Astrocyte of the cerebellum (primary cell): ENCODE data around the gene RNF123.
A peak's percentile ranks its signal among the peaks of the same experiment; 100 is the strongest.

ENCODE experiments used
- DNase-seq: peaks from one replicate; pipeline ENCODE4 v3.0.0-alpha.2; 2011; ENCODE audit warnings: low read depth
- H3K4me3 ChIP-seq: 2 replicates; pipeline ENCODE4 v1.5.1; 2011; ENCODE audit warnings: mild to moderate bottlenecking, low read depth, low read length, moderate library complexity
- in situ Hi-C: cut with HindIII; loops from 2 replicates; pipeline ENCODE4 v1.10.0; 2017; ENCODE audit warnings: low sequenced_read_pairs
- TF ChIP-seq, protein P1 (sequence below): IDR thresholded peaks from 2 replicates; pipeline ENCODE4 v1.5.1; 2012; ENCODE audit warnings: low read length, low read depth, moderate library complexity, mild to moderate bottlenecking; ENCODE audit errors: missing control alignments

The RNF123 gene

GRCh38 chr3:49717211-49717958 lies 28.0 kb downstream of the RNF123 start:
- TF ChIP-seq, protein P1, sequence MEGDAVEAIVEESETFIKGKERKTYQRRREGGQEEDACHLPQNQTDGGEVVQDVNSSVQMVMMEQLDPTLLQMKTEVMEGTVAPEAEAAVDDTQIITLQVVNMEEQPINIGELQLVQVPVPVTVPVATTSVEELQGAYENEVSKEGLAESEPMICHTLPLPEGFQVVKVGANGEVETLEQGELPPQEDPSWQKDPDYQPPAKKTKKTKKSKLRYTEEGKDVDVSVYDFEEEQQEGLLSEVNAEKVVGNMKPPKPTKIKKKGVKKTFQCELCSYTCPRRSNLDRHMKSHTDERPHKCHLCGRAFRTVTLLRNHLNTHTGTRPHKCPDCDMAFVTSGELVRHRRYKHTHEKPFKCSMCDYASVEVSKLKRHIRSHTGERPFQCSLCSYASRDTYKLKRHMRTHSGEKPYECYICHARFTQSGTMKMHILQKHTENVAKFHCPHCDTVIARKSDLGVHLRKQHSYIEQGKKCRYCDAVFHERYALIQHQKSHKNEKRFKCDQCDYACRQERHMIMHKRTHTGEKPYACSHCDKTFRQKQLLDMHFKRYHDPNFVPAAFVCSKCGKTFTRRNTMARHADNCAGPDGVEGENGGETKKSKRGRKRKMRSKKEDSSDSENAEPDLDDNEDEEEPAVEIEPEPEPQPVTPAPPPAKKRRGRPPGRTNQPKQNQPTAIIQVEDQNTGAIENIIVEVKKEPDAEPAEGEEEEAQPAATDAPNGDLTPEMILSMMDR = no peak
- DNase-seq = no peak
- in situ Hi-C loops = no loop called here
- no peak overlapping the region for H3K4me3 ChIP-seq

- DNase-seq = no peak
- in situ Hi-C loops = no loop called here
- H3K4me3 ChIP-seq = no peak overlapping the region
- TF ChIP-seq, protein P1 = no peak
These were observed 28.9 kb downstream of the RNF123 start for GRCh38 chr3:49717959-49718857.

DNA sequence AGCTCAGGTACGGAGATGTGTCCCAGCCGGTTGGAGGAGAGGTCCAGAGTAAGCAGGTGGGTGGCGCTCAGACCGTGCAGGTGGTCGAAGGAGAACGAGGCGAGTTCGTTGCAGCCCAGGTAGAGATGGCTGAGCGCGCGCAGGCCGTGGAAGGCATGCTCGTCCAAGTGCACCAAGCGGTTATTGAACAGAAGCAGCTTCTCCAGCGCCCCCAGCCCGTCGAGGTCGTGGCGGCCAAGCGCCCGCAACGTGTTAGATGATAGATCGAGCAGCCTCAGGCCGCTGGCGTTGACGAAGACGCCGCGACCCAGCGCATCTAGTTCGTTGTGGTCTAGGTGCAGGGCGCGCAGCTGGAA lies 29.5 kb downstream of the RNF123 start:
- TF ChIP-seq, protein P1 = no peak
- peak overlapping the region; percentile 39 for H3K4me3 ChIP-seq
- in situ Hi-C loops = no loop called here
- no peak for DNase-seq

- peak; percentile 70 for DNase-seq
- in situ Hi-C loops = no loop called here
- H3K4me3 ChIP-seq = peak within 1 kb of the TSS; percentile 39
- TF ChIP-seq, protein P1 = peak; percentile 42
These were observed 30.0 kb downstream of the RNF123 start, which contains the start of gene AMIGO3 for GRCh38 chr3:49719214-49719884. TSS of gene AMIGO3 (minus strand) at chr3:49719684. CDS start at chr3:49719465, 219 bp downstream.

DNA sequence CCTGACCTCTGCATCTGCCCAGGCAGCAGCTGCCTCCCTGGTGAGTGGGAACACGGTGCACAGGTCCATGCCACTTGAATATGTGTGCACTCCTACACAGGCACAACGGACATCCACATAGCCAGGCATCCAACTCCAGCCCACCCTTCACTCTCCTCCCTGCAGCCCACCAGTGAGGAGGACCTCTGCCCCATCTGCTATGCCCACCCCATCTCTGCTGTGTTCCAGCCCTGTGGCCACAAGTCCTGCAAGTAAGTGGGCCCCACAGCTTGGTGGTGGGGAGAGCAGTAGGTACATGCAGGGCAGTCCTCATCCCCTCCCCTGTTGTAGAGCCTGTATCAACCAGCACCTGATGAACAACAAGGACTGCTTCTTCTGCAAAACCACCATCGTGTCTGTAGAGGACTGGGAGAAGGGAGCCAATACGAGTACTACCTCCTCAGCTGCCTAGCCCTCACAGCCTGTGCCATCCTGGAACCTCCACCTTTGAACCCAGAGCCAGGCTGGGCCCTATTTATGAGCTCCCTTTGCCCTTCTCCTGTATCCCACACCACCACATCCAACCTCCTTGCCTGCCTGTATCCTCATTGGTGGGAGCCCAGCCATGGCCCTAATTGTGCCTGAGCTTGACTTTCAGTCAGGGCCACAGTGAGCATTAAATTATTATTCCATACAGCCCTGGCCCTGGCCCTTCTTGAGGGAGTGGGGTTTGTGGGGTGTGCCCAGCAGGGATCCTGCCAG lies 31.7 kb downstream of the RNF123 start:
- in situ Hi-C loops = no loop called here
- TF ChIP-seq, protein P1 = no peak
- no peak for DNase-seq
- H3K4me3 ChIP-seq = no peak overlapping the region

GRCh38 chr3:49721596-49721895 lies 32.2 kb downstream of the RNF123 start:
- in situ Hi-C loops = no loop called here
- no peak for DNase-seq
- H3K4me3 ChIP-seq = no peak overlapping the region
- TF ChIP-seq, protein P1 = no peak
